SK-N-MC (cell line): ENCODE measurements around the gene CD72.

Experiments used
- DNase-seq: peaks from one replicate; pipeline ENCODE4 v3.0.0-alpha.2; 2011; ENCODE audit warnings: low read depth, low spot score
- H3K27ac ChIP-seq: fragments of 200-600 bp; sonication (generic); 2 replicates; pipeline ENCODE4 v1.5.1; 2016; ENCODE audit warnings: mixed run types
- H3K36me3 ChIP-seq: fragments of 200-600 bp; sonication (generic); 2 replicates; pipeline ENCODE4 v1.6.1; 2017; ENCODE audit warnings: antibody characterized with exemption, low read length, mixed read lengths; ENCODE audit not compliant: insufficient read depth
- H3K4me3 ChIP-seq: fragments of 200-600 bp; sonication (generic); 2 replicates; pipeline ENCODE4 v1.5.1; 2016
- H3K9ac ChIP-seq: fragments of 200-600 bp; sonication (generic); 2 replicates; pipeline ENCODE4 v1.8.0; 2017; ENCODE audit warnings: mixed run types, mixed read lengths; ENCODE audit not compliant: insufficient read length
- H3K9me3 ChIP-seq: fragments of 200-600 bp; sonication (generic); 2 replicates; pipeline ENCODE4 v1.6.1; 2017; ENCODE audit warnings: low read depth, mild to moderate bottlenecking, antibody characterized with exemption, low read length, moderate library complexity, mixed read lengths
- EZH2 ChIP-seq: fragments of 200-600 bp; sonication (generic); IDR thresholded peaks from one replicate; pipeline ENCODE4 v1.6.1; 2017; ENCODE audit warnings: antibody characterized with exemption
- FOXP2 ChIP-seq: optimal IDR thresholded peaks from 2 replicates; pipeline ENCODE3; 2011; ENCODE audit warnings: mild to moderate bottlenecking, moderate library complexity; ENCODE audit not compliant: insufficient read depth; ENCODE audit errors: extremely low read length, control extremely low read depth
- POLR2AphosphoS5 ChIP-seq: IDR thresholded peaks from 2 replicates; pipeline ENCODE4 v1.6.1; 2012; ENCODE audit warnings: mild to moderate bottlenecking, low read depth, low read length, borderline replicate concordance

The CD72 gene, protein sequence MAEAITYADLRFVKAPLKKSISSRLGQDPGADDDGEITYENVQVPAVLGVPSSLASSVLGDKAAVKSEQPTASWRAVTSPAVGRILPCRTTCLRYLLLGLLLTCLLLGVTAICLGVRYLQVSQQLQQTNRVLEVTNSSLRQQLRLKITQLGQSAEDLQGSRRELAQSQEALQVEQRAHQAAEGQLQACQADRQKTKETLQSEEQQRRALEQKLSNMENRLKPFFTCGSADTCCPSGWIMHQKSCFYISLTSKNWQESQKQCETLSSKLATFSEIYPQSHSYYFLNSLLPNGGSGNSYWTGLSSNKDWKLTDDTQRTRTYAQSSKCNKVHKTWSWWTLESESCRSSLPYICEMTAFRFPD

GRCh38 chr9:35618325-35618727 is at the start of gene CD72:
Gene CD72 (minus strand): TSS chr9:35618413. CDS start chr9:35618303, 110 bp downstream.
- Histone ChIP-seq H3K36me3 (no peaks in the 10 kb centered on the region), H3K9me3 (no peaks in the 10 kb centered on the region), H3K9ac (no peak within 1 kb of the TSS), H3K4me3 (no peak within 1 kb of the TSS), H3K27ac (no peak within 1 kb of the TSS)
- no peak for DNase-seq
- TF ChIP-seq FOXP2 (no peak), EZH2 (no peak), POLR2AphosphoS5 (no peak)

GRCh38 chr9:35667939-35668338 is 49.7 kb upstream of the CD72 start:
- no peak for DNase-seq
- no peak overlapping the region for H3K4me3 ChIP-seq
- H3K36me3 ChIP-seq, result peaks cover 3% of the 10 kb centered on the region; the same call in 1 of the 2 replicates
- H3K9me3 ChIP-seq, result no peaks in the 10 kb centered on the region
- H3K9ac ChIP-seq, result no peak overlapping the region
- H3K27ac ChIP-seq, result no peak overlapping the region
- no peak for TF ChIP-seq POLR2AphosphoS5
- TF ChIP-seq EZH2, result no peak
- TF ChIP-seq FOXP2, result no peak

DNA sequence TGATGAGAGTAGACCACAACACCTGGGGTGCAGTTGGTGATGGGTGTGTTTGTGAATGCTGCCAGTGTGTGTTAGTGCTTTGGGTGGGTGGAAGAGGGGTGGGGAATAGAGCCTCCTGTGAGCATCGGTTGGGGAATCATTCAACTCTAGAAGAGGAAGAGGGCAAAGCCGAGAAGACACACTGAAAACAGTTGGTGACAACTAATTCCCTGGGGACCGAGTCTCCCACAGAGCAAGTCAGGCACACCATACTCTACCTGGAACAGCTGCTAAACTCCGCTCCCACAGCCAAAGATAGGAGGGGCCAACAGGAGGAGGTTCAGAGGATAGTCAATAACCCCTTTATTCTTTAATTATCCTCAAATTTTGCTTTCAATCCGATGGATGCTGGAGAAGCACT is 48.3 kb upstream of the CD72 start:
- DNase-seq, result no peak
- Histone ChIP-seq H3K9me3 (no peaks in the 10 kb centered on the region), H3K36me3 (peaks cover 17% of the 10 kb centered on the region), H3K27ac (no peak overlapping the region), H3K4me3 (no peak overlapping the region), H3K9ac (no peak overlapping the region)
- TF ChIP-seq EZH2, result no peak
- no peak for TF ChIP-seq FOXP2

GRCh38 chr9:35666045-35666444 is 47.8 kb upstream of the CD72 start:
- no peak overlapping the region for H3K27ac ChIP-seq

GRCh38 chr9:35665471-35665818 is 47.2 kb upstream of the CD72 start:
- Histone ChIP-seq H3K9me3 (no peaks in the 10 kb centered on the region), H3K4me3 (peak overlapping the region; percentile 95), H3K27ac (no peak overlapping the region), H3K36me3 (peaks cover 25% of the 10 kb centered on the region), H3K9ac (peak overlapping the region; percentile 87)
- DNase-seq, result no peak
- TF ChIP-seq FOXP2 (no peak), POLR2AphosphoS5 (no peak), EZH2 (no peak)

More at GRCh38 chr9:35666045-35666444, 47.8 kb upstream of the CD72 start:
- TF ChIP-seq FOXP2 (no peak), POLR2AphosphoS5 (no peak), EZH2 (no peak)
- H3K36me3 ChIP-seq, result peaks cover 19% of the 10 kb centered on the region
- no peaks in the 10 kb centered on the region for H3K9me3 ChIP-seq
- H3K4me3 ChIP-seq, result peak overlapping the region; percentile 95; the same call in 1 of the 2 replicates
- H3K9ac ChIP-seq, result peak overlapping the region; percentile 87
- DNase-seq, result no peak

GRCh38 chr9:35664531-35665470 is 46.6 kb upstream of the CD72 start, which contains the start of gene ARHGEF39:
Gene ARHGEF39 (minus strand): TSS chr9:35665195. CDS start chr9:35665169, 26 bp downstream.
- TF ChIP-seq POLR2AphosphoS5, result peak; percentile 86
- no peak for TF ChIP-seq EZH2
- TF ChIP-seq FOXP2, result peak; percentile 30
- Histone ChIP-seq H3K27ac (peak within 1 kb of the TSS; percentile 70), H3K36me3 (peaks cover 27% of the 10 kb centered on the region), H3K9me3 (no peaks in the 10 kb centered on the region), H3K4me3 (peak within 1 kb of the TSS; percentile 95), H3K9ac (peak within 1 kb of the TSS; percentile 87)
- no peak for DNase-seq

DNA sequence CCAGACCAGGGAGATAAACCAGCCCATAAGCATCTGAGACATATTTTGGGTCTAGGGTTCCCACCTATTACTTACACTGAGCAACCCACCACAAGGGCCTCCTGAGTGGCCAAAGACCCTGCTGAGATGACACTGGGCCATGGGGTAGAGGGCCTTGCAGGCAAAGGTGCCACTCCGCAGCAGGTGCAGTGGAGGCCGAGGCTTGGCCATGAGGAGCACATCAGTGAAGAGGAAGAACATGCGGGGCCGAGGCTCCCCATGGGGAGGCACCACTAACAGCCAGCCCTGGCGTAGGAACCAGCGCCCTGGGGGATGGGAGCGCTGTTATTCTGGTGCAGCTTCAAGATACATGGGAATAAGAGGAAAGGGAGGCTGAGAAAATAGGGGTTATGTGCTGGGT is 44.2 kb upstream of the CD72 start:
- H3K4me3 ChIP-seq, result no peak overlapping the region
- no peak overlapping the region for H3K9ac ChIP-seq
- no peak overlapping the region for H3K27ac ChIP-seq
- TF ChIP-seq EZH2 (no peak), FOXP2 (no peak), POLR2AphosphoS5 (no peak)
- H3K9me3 ChIP-seq, result no peaks in the 10 kb centered on the region
- H3K36me3 ChIP-seq, result peaks cover 27% of the 10 kb centered on the region
- no peak for DNase-seq

- no peak for DNase-seq
- Histone ChIP-seq H3K27ac (no peak overlapping the region; the same call in 1 of the 2 replicates), H3K9me3 (no peaks in the 10 kb centered on the region), H3K4me3 (no peak overlapping the region), H3K9ac (no peak overlapping the region), H3K36me3 (peaks cover 27% of the 10 kb centered on the region)
- no peak for TF ChIP-seq FOXP2
- no peak for TF ChIP-seq EZH2
- TF ChIP-seq POLR2AphosphoS5, result no peak; the same call in 1 of the 2 replicates
These were observed 43.6 kb upstream of the CD72 start for GRCh38 chr9:35661756-35662350.
